Motor neuron (in vitro differentiated cells): ENCODE data around the gene CLDN19. TPM values are rescaled to one million over a fixed set of nuclear protein-coding genes. Genes with fewer than 3 reads are reported as not detected.

Experiments
- ATAC-seq, 8 experiments: fragments of 200-7000 bp; cut with Tn5 transposase; replicated peaks in 6 of 8; 2 replicates each; pipeline ENCODE4 v1.8.0; 2021; ENCODE audit warnings: mild to moderate bottlenecking in 8 of 8, moderate library complexity in 8 of 8
- H3K27ac ChIP-seq, 2 donors: fragments of 250-450 bp; sonication (Bioruptor Pico); 2 replicates each; pipeline ENCODE4 v1.9.0; 2021; ENCODE audit warnings: antibody characterized with exemption in 2 of 2, mild to moderate bottlenecking in 2 of 2, moderate library complexity in 1 of 2
- H3K4me1 ChIP-seq, 2 donors: fragments of 250-450 bp; sonication (Bioruptor Pico); replicated peaks in 1 of 2; 2 replicates each; pipeline ENCODE4 v1.6.1; 2021; ENCODE audit warnings: antibody characterized with exemption in 2 of 2, mild to moderate bottlenecking in 2 of 2, moderate library complexity in 1 of 2
- H3K4me3 ChIP-seq, 5 donors: fragments of 250-450 bp; sonication (Bioruptor Pico); 2 replicates each; pipeline ENCODE4 v1.9.0; 2021; ENCODE audit warnings: antibody characterized with exemption in 5 of 5, mild to moderate bottlenecking in 5 of 5, moderate library complexity in 4 of 5
- WGBS, 10 experiments: fragments of 450-650 bp; shearing (Covaris generic); methylation state at CpG; one replicate each; pipeline ENCODE4 v1.0.0; 2022; 5-methylcytosine and 5-hydroxymethylcytosine counted together
- in situ Hi-C, 9 experiments: fragments of 400-800 bp; cut with MboI; loops; one replicate each; pipeline ENCODE4 v1.15.0; 2021; ENCODE audit warnings: low sequenced_read_pairs in 9 of 9, low pct_unique_long_range_greater_than_20kb in 2 of 9; ENCODE audit not compliant: unreplicated experiment in 9 of 9
- total RNA-seq, 8 experiments: library from RNA; unstranded; fragments of 300-600 nt; gene quantifications; 2 replicates each; pipeline versions ENCODE4 v1.2.3 to v1.2.4, GENCODE V29; 2022

CLDN19 gene
- total RNA-seq, 8 experiments from 2014 or later = 0.10 to 0.81 (median 0.33) TPM; not detected in 1

DNA sequence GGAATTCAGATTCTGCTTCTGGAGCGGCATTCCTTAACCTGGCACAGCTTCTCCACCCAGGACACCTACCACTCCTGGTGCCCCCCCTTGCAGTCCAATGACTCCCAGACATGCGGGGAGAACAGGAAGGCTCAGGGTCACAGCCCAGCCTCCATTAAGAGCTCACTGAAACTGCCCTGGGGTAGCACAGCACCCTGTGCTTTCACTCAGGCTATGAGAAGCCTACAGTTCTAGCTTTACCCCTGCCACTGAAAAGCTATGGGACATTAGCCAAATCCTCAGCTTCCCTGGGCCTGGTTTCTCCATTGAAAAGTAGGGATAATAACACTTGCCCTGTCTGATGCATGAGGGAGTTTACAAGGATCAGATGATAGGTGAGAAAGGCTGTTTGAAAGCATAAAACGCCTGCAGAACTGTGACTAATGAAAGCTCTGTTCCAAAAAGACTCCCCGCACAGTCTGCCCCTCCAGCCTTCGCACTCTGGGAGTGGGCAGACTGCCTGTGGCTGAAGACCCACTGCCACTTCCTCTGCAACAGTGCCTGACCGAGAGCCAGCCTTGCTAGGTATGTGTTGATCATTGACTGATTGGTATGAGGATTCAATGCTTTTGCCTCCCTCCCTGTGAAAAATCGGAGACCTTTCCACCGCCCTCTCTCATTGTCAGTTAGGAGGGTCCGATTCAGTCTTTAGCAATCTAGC lies 2.7 kb upstream of the CLDN19 start:
- in situ Hi-C loops = loop anchor here in 2 of 9 experiments (25.0 kb wide), 2 partner anchors 155 to 405 kb away; partner anchors contain the start of gene FOXJ3 (in 1 of the 2)

DNA sequence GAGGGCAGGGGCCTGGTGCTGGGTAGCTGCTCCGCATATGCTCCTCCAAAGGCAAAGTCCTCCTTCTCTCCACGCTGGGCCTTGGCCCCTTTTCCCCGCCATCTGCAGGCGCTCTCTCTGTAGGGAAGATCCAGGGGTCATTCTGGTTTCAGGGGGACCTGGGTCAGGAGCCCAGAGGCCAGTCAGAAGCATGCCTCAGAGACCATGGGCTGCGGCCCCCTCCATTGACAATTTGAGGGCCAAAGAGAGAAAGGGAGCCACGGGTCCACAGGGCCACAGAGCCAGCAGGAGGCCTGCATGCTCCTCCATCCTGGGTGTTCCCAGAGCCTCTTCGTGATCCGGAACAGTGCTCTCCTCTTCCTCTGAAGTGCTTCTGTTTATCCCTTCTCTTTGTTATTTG lies 2.1 kb upstream of the CLDN19 start:
- in situ Hi-C loops = loop anchor here in 2 of 9 experiments (25.0 kb wide), 2 partner anchors 155 to 405 kb away; partner anchors contain the start of gene FOXJ3 (in 1 of the 2)
- no peak for ATAC-seq
- 65 to 100% (median 88%) methylated on average over 1 to 7 of the region's 8 CpGs; no CpG with 5 or more reads in 3 of the 10 experiments for WGBS, 10 experiments
- peaks cover 16 to 17% of the 10 kb centered on the region in 2 donors for H3K4me1 ChIP-seq
- H3K27ac ChIP-seq = no peak overlapping the region
- H3K4me3 ChIP-seq = no peak overlapping the region

More for the DNA sequence above, 2.7 kb upstream of the CLDN19 start:
- no peak overlapping the region for H3K27ac ChIP-seq
- H3K4me3 ChIP-seq = no peak overlapping the region
- ATAC-seq = peak in 1 of 8 experiments; percentile 19
- WGBS, 10 experiments = 60 to 100% (median 93%) methylated on average over 1 to 9 of the region's 9 CpGs; no CpG with 5 or more reads in 2 of the 10 experiments
- H3K4me1 ChIP-seq = peaks cover 16 to 17% of the 10 kb centered on the region in 2 donors

DNA sequence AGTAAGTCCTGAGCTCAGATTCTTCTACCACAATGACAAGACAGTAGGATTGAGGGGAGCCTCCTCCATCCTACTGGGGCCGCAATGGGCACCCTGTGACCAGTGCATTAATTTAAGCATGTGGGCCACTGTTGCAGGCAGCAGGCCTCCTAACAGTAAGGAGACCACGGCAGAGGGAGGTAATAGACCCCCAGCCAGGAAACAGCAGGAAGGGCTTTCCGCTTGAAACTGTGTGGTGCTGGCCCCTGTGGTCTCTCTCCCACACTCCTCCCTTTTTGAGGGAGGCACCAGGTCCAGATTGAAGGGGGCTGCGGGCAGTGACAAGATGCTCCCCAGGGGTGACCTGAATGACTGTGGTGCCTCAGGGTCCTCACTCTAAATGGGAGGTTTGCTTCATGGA lies 1.7 kb upstream of the CLDN19 start:
- in situ Hi-C loops = loop anchor here in 2 of 9 experiments (25.0 kb wide), 2 partner anchors 154 to 404 kb away; partner anchors contain the start of gene FOXJ3 (in 1 of the 2)
- Histone ChIP-seq H3K27ac (no peak overlapping the region), H3K4me3 (no peak overlapping the region), H3K4me1 (peaks cover 15 to 16% of the 10 kb centered on the region in 2 donors)
- 92 to 100% (median 96%) methylated on average over 1 to 4 of the region's 4 CpGs; no CpG with 5 or more reads in 4 of the 10 experiments for WGBS, 10 experiments
- ATAC-seq = no peak

DNA sequence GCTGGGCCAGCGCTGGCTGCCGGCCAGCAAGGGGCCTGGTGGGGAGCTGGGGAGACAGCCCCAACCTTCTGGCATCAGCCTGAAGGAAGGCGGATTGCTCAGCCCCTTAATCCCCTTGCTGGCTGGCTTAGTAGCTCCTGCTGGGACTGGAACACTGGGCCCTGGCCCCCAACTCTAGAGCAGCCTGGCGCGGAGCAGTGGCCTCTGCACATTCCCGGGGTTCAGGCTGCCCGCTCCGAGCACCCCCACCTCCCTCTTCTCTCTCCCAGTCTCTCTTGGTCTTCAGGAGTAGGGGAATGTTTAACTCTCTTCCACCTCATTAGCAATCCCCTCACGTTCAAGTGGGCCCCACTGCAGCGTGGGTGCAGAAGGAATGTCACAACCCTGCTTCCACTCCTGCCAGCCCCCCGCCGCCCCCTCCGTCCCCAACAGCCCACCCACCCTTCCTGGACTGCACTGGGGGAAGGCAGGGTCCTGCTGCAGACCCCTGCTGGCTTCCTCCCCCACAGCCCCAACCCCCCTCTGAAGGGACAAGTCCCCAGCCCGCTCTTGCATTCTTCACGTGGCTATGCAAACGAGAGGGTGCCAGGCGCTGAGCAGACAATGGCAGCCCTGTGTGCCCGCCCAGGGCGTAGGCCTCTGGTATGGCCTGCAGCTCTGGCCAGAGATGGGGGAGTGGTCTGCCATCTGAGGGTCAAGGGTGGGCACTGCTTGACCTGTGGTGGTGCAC lies 980 bp upstream of the CLDN19 start:
- H3K4me1 ChIP-seq = peaks cover 15 to 16% of the 10 kb centered on the region in 2 donors
- H3K27ac ChIP-seq = no peak overlapping the region
- H3K4me3 ChIP-seq = no peak overlapping the region

DNA sequence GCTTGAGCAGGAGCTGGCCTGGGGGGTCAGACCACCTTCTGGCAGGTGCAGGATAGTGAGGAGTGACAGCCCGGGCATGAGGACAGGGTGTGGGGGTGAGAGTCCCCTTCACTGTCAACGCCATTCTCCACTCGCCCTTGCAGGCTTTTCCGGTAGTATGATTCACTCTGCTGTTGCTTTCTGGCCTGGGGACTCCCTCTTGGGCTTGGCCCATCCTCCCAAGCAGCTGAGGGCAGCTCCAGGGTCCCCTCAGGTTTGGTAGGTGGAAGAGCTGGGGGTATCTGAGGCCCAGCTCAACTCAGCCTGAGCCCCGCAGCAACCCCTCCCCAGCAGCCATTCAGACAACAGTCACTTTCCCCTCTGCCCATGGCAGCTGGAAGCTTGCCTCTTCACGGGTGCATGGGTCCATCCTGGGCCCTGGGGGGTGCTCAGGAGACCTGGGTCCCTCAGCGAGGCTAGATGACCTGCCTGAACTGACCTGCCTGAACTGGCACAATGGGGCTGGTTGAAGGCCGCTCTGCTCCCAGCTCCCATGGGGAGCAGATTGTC lies 1.3 kb downstream of the CLDN19 start:
- no peak for ATAC-seq
- no peak overlapping the region for H3K27ac ChIP-seq
- in situ Hi-C loops = loop anchor here in 2 of 9 experiments (25.0 kb wide), 2 partner anchors 151 to 401 kb away; partner anchors contain the start of gene FOXJ3 (in 1 of the 2)
- H3K4me1 ChIP-seq = peaks cover 15 to 16% of the 10 kb centered on the region in 2 donors
- WGBS, 10 experiments = 62 to 100% (median 83%) methylated on average over 1 to 3 of the region's 8 CpGs; no CpG with 5 or more reads in 7 of the 10 experiments
- no peak overlapping the region for H3K4me3 ChIP-seq

More for the DNA sequence above, 980 bp upstream of the CLDN19 start:
- ATAC-seq = peak in 5 of 8 experiments; percentile 42 to 80 (median 63)
- in situ Hi-C loops = loop anchor here in 2 of 9 experiments (25.0 kb wide), 2 partner anchors 154 to 404 kb away; partner anchors contain the start of gene FOXJ3 (in 1 of the 2)
- WGBS, 10 experiments = 60 to 82% (median 70%) methylated on average over 1 to 9 of the region's 19 CpGs; no CpG with 5 or more reads in 4 of the 10 experiments

DNA sequence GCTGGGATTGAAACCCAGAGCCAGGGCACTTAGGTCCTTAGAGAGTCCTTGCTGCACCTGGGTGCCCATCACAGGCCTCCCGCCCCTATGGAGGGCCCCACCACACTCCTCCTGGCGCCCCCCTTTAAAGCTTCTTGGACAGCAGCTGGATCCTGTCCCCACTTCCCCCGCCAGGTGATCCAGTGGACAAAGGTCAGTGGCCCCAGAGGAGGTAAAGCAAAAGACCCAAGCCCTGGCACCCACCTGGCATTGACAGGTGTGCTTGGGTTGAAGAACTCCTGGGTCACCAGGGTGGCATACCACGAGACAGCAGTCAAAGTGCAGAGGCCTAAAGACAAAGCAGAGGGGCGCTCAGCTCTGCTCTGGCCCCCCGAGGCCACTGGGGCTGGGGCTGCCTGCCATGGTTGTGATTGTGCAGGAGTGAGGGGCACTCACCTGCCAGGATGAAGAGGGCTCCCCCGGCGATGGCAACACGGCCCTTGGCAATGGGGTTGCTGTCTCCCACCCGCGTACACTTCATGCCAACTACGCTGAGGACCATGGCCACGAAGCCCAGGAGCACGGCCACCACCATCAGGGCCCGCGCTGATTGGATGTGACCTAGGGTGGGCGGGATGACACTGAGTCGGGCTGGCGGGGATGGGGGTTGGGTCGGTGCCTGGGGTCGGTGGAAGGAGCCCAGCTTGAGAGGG lies 1.9 kb downstream of the CLDN19 start:
- Histone ChIP-seq H3K27ac (no peak overlapping the region), H3K4me1 (peaks cover 15 to 16% of the 10 kb centered on the region in 2 donors), H3K4me3 (no peak overlapping the region)
- in situ Hi-C loops = loop anchor here in 2 of 9 experiments (25.0 kb wide), 2 partner anchors 151 to 401 kb away; partner anchors contain the start of gene FOXJ3 (in 1 of the 2)
- WGBS, 10 experiments = 40 to 94% (median 79%) methylated on average over 1 to 13 of the region's 21 CpGs; no CpG with 5 or more reads in 6 of the 10 experiments
- no peak for ATAC-seq

DNA sequence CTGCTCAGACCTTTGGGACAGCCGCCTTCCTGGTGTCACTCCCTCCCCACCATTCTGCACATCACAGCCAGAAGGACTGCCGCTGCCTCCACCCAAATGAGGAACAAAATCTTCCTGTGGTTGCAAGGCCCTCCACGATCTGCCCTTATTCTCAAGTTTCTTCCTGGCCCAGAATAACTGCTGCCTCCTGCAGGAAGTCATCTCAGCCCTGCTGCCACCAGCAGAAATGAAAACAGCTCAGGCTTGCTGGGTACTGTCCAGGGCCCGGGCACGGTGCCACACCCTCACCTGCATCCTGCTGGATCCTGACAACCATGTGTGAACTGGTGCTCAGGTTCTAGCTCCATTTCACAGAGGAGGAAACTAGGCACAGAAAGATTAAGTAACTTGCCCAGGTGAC lies 2.8 kb downstream of the CLDN19 start:
- in situ Hi-C loops = loop anchor here in 2 of 9 experiments (25.0 kb wide), 2 partner anchors 150 to 400 kb away; partner anchors contain the start of gene FOXJ3 (in 1 of the 2)
- ATAC-seq = no peak

DNA sequence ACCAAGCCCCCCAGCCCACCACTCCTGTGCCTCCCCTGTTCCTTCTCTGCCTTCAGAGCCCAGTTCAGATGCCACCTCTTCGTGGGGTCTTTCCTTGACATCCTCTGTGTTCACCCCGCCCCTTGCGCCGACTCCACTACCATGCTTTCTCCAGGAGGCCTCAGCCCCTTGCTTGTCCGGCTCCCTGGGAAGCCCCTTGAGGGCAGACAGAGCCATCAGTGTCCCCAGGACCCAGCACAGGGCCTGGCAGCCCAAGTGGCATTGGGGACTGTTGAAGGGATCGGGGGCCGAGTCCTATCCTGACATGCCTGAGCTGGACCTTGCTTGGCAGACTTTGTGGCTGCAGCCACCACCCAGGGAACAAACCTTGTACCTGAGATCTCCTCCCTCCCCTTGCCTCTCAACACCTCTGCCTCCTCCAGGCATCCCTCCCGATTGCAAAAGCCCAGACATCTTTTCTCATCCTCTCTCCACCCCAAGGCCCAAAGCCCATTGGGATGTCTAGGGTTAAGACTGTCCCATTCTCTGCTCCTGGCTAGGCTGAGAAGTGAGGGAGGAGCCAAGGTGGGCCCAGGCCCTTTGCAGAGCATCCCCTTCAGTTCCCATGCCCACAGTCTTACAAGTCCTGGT lies 3.4 kb downstream of the CLDN19 start:
- peaks cover 15 to 16% of the 10 kb centered on the region in 2 donors for H3K4me1 ChIP-seq
- in situ Hi-C loops = loop anchor here in 2 of 9 experiments (25.0 kb wide), 2 partner anchors 149 to 399 kb away; partner anchors contain the start of gene FOXJ3 (in 1 of the 2)
- H3K4me3 ChIP-seq = no peak overlapping the region
- ATAC-seq = no peak
- no peak overlapping the region for H3K27ac ChIP-seq
- WGBS, 10 experiments = 50 to 100% (median 100%) methylated on average over 1 to 2 of the region's 8 CpGs; no CpG with 5 or more reads in 7 of the 10 experiments

More for the DNA sequence above, 2.8 kb downstream of the CLDN19 start:
- H3K4me3 ChIP-seq = no peak overlapping the region
- no peak overlapping the region for H3K27ac ChIP-seq
- WGBS, 10 experiments = 40 to 85% (median 71%) methylated on average over 1 to 4 of the region's 5 CpGs; no CpG with 5 or more reads in 4 of the 10 experiments
- peaks cover 15 to 16% of the 10 kb centered on the region in 2 donors for H3K4me1 ChIP-seq

DNA sequence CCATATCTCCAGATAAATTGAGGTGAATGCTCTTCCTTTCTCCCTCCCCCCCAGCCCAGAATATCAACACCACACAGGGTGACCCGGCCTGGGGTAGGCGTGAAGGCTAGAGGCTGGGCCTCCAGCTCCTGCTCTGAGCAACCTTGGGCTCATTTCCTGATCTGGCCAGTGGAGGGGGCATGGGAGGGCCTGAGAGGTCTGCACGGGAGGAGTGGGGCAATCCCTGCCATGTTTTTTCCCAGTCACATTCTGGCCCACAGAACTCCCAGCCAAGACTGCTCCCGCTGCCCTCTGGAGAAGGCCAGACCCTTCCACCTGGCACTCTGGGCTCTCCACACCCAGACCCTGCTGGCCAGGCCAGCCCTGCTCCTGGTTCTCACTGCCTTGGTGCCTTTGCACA lies 3.9 kb downstream of the CLDN19 start:
- Histone ChIP-seq H3K4me3 (no peak overlapping the region), H3K27ac (no peak overlapping the region), H3K4me1 (peaks cover 14 to 15% of the 10 kb centered on the region in 2 donors)
- ATAC-seq = peak in 4 of 8 experiments; percentile 7 to 94 (median 81)
- 17 to 67% methylated on average over 1 to 4 of the region's 4 CpGs; no CpG with 5 or more reads in 8 of the 10 experiments for WGBS, 10 experiments
- in situ Hi-C loops = loop anchor here in 2 of 9 experiments (25.0 kb wide), 2 partner anchors 149 to 399 kb away; partner anchors contain the start of gene FOXJ3 (in 1 of the 2)

DNA sequence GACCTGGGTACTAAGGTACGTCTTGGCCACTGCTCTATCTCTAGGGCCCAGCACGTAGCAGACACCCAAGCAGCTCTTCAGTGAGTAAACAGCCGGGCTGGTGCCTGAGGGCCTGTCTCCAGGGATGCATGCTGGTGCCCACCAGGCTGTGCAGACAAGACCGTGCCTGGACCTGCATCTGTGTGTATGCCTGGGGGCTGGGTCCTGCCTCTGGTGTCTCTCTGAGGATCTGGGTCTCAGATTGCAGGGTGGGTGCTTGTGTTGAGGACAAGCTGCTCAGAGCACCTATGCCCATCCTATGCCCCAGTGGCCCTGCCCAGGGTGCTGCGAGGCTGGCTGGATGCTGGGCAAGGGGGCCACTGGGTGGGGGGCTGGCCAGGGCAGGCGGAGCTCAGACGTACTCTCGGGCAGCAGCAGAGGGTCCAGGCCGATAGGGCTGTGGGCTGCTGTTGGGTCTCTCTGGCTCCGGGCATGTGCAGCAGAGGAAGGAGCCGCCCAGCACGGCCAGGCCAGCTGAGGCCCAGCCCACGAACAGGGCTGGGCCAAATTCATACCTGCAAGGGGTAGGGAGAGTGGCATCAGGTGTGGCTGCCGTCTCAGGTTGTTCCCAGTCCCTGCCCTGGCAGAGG lies 4.4 kb downstream of the CLDN19 start:
- Histone ChIP-seq H3K4me1 (peaks cover 9 to 10% of the 10 kb centered on the region in 2 donors), H3K27ac (no peak overlapping the region), H3K4me3 (no peak overlapping the region)
- in situ Hi-C loops = loop anchor here in 2 of 9 experiments (25.0 kb wide), 2 partner anchors 148 to 398 kb away; partner anchors contain the start of gene FOXJ3 (in 1 of the 2)
- peak in 1 of 8 experiments; percentile 48 for ATAC-seq
- WGBS, 10 experiments = 70 to 80% (median 79%) methylated on average over 1 to 5 of the region's 14 CpGs; no CpG with 5 or more reads in 7 of the 10 experiments

DNA sequence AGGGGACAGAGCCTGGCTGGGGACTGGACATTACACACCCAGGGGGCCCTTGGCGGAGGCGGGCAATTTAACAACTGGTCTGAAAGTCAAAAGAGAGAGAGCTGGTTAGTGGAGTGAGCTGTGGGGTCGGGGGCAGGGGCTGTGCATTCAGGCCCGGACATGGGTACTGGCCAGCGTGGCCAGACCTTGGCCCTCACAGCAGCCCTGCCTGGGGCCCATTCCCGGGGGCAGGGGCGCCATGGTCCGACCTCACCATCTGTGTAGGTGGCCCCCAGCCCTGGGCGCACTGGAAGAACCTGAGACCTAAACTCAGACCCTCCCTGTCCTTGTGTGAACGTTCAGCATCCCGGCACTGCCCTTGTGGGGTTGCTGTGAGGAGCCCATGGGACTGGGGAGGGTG lies 5.0 kb downstream of the CLDN19 start:
- 40 to 100% methylated on average over 1 of the region's 11 CpGs; no CpG with 5 or more reads in 8 of the 10 experiments for WGBS, 10 experiments
- in situ Hi-C loops = loop anchor here in 2 of 9 experiments (25.0 kb wide), 2 partner anchors 148 to 398 kb away; partner anchors contain the start of gene FOXJ3 (in 1 of the 2)

More for the DNA sequence above, 5.0 kb downstream of the CLDN19 start:
- Histone ChIP-seq H3K27ac (no peak overlapping the region), H3K4me1 (peaks cover 3 to 5% of the 10 kb centered on the region in 2 donors), H3K4me3 (no peak overlapping the region)
- ATAC-seq = peak in 1 of 8 experiments; percentile 8
